Measurements from ENCODE around the gene PIGV. TPM values are rescaled to one million over a fixed set of nuclear protein-coding genes. Genes with fewer than 3 reads are reported as not detected.

Gene PIGV
- total RNA-seq, 1 experiment from 2014 or later: 13.2 TPM

- no peak for TF ChIP-seq ZBTB33 (IDR thresholded peaks at IDR 0.05; ENCODE audit: extremely low read depth, insufficient replicate concordance, low read length)
- no peak for TF ChIP-seq FOSL1 (IDR thresholded peaks at IDR 0.05; ENCODE audit: low read depth)
- no peak for TF ChIP-seq SIN3A (IDR thresholded peaks at IDR 0.05; ENCODE audit: low read depth)
- no peak for TF ChIP-seq POLR2AphosphoS5 (IDR thresholded peaks at IDR 0.05; ENCODE audit: low read depth, low read length)
- TF ChIP-seq EZH2phosphoT487 (IDR thresholded peaks at IDR 0.05; ENCODE audit: borderline replicate concordance): no peak
- TF ChIP-seq MAX (IDR thresholded peaks at IDR 0.05): no peak
- TF ChIP-seq ZNF274 (IDR thresholded peaks at IDR 0.05; ENCODE audit: low read depth, low read length): no peak
- no peak for TF ChIP-seq ATF3 (IDR thresholded peaks at IDR 0.05)
- TF ChIP-seq EGR1 (IDR thresholded peaks at IDR 0.05; ENCODE audit: low read depth): no peak
- no peak for TF ChIP-seq RAD21 (IDR thresholded peaks at IDR 0.05; ENCODE audit: low read depth)
Measured at GRCh38 chr1:26791148-26791547, 3.4 kb downstream of the PIGV start (continued).

GRCh38 chr1:26791626-26792025 lies 3.9 kb downstream of the PIGV start:
- H3K4me1 ChIP-seq (ENCODE audit: control insufficient read depth in 1 of 2, insufficient read depth in 2 of 2, low read length in 2 of 2): peaks cover 4 to 25% of the 10 kb centered on the region in 2 experiments
- BruUV-seq (replicated peaks): no TSS peak
- intact Hi-C loops (cut with micrococcal nuclease): no loop called here
- H3K4me2 ChIP-seq (ENCODE audit: low read length): no peak overlapping the region
- H3K4me3 ChIP-seq (replicated peaks in 1 of 2; ENCODE audit: low read depth in 1 of 2, low read length in 2 of 2): no peak overlapping the region
- DNase-seq (ENCODE audit: low read depth, low spot score) (no peak), ATAC-seq (no peak)
- H2AFZ ChIP-seq (ENCODE audit: low read depth, low read length, poor library complexity, severe bottlenecking): no peak overlapping the region
- RAD21 ChIA-PET (ENCODE audit: low non-redundant PET in 1 of 2, low total read pairs in 2 of 2, uncharacterized antibody in 2 of 2, unreplicated experiment in 2 of 2): interaction anchor here in 1 of 2 experiments (1.5 kb wide), 1 partner anchor 189 kb away, joined by 4 read pairs; no protein-coding TSS in a partner anchor
- no peaks in the 10 kb centered on the region for H4K20me1 ChIP-seq (ENCODE audit: insufficient read depth)
- CTCF ChIA-PET: interaction anchor here (5.3 kb wide), 1 partner anchor 187 kb away, joined by 117 read pairs; no protein-coding TSS in a partner anchor
- H3K36me3 ChIP-seq (ENCODE audit: control insufficient read depth in 1 of 2, insufficient read depth in 2 of 2, low read length in 2 of 2): 0 out of 4 replicates have a peak, but pooled peaks cover 0 to 4% of the 10 kb centered on the region in 2 experiments
- H3K9me2 ChIP-seq (ENCODE audit: insufficient read depth): no peaks in the 10 kb centered on the region
- H3K9ac ChIP-seq (ENCODE audit: low read length): no peak overlapping the region
- POLR2A ChIA-PET: no interaction called here
- no peaks in the 10 kb centered on the region for H3K79me2 ChIP-seq (ENCODE audit: insufficient read depth, low read length)
- H3K27me3 ChIP-seq (ENCODE audit: insufficient read depth, low read length): no peaks in the 10 kb centered on the region
- no peak overlapping the region for H3K27ac ChIP-seq (ENCODE audit: low read depth, low read length)
- H3K9me3 ChIP-seq (ENCODE audit: control insufficient read depth in 1 of 2, insufficient read depth in 1 of 2, low read depth in 1 of 2, low read length in 2 of 2): no peaks in the 10 kb centered on the region
- no peak for TF ChIP-seq POLR2A (IDR thresholded peaks at IDR 0.05; ENCODE audit: borderline replicate concordance, extremely low read depth, insufficient read depth, insufficient read length)
- TF ChIP-seq TCF7L2 (IDR thresholded peaks at IDR 0.05; ENCODE audit: borderline replicate concordance, extremely low read depth, insufficient read depth, insufficient read length): no peak
- no peak for TF ChIP-seq SP1 (IDR thresholded peaks at IDR 0.05; ENCODE audit: low read depth)
- no peak for TF ChIP-seq ELF1 (IDR thresholded peaks at IDR 0.05; ENCODE audit: borderline replicate concordance, low read depth)
- TF ChIP-seq RAD21 (IDR thresholded peaks at IDR 0.05; ENCODE audit: low read depth): no peak
- TF ChIP-seq YY1 (IDR thresholded peaks at IDR 0.05; ENCODE audit: extremely low read depth, insufficient replicate concordance, low read depth, low read length): no peak
- no peak for TF ChIP-seq EZH2phosphoT487 (IDR thresholded peaks at IDR 0.05; ENCODE audit: borderline replicate concordance)
- TF ChIP-seq SIN3A (IDR thresholded peaks at IDR 0.05; ENCODE audit: low read depth): no peak
- no peak for TF ChIP-seq MAX (IDR thresholded peaks at IDR 0.05)
- TF ChIP-seq CEBPB (IDR thresholded peaks at IDR 0.05; ENCODE audit: low read depth): no peak
- TF ChIP-seq CBX3 (IDR thresholded peaks at IDR 0.05; ENCODE audit: low read depth): no peak
- TF ChIP-seq POLR2AphosphoS5 (IDR thresholded peaks at IDR 0.05; ENCODE audit: low read depth, low read length): no peak
- no peak for TF ChIP-seq EGR1 (IDR thresholded peaks at IDR 0.05; ENCODE audit: low read depth)
- TF ChIP-seq CTCF (IDR thresholded peaks at IDR 0.05 in 2 of 3, conservative IDR thresholded peaks at IDR 0.05 in 1 of 3; ENCODE audit: borderline replicate concordance in 1 of 3, insufficient read depth in 1 of 3, low read depth in 2 of 3, low read length in 2 of 3): no peak
- TF ChIP-seq FOSL1 (IDR thresholded peaks at IDR 0.05; ENCODE audit: low read depth): no peak
- TF ChIP-seq SRF (IDR thresholded peaks at IDR 0.05; ENCODE audit: low read depth): no peak
- TF ChIP-seq EZH2 (IDR thresholded peaks at IDR 0.05): no peak
- no peak for TF ChIP-seq ZNF274 (IDR thresholded peaks at IDR 0.05; ENCODE audit: low read depth, low read length)

Data from HCT116 (cell line).